A549 (cell line): ENCODE data around the gene HABP2. TPM values are rescaled to one million over a fixed set of nuclear protein-coding genes. Genes with fewer than 3 reads are reported as not detected.

Experiments used
- ATAC-seq, 2 experiments: fragments of 200-7000 bp in 1 of 2; fragments of >200 bp in 1 of 2; cut with Nextera tagmentation in 1 of 2; cut with Tn5 transposase in 1 of 2; 3 replicates each; pipeline versions ENCODE4 v1.8.0 to v1.9.1; 2018 to 2020; ENCODE audit warnings: mild to moderate bottlenecking in 1 of 2, moderate library complexity in 1 of 2
- CTCF ChIA-PET: fragments of 300-600 bp; sonication (Branson Sonifier 250); formaldehyde crosslinking; extraction: SDS; loops from one replicate; lab custom pipeline; 2021; ENCODE audit warnings: antibody characterized with exemption, inconsistent platforms; lab: Yijun Ruan, JAX
- POLR2A ChIA-PET: fragments of 350-600 bp; formaldehyde crosslinking; extraction: SDS; loops from one replicate; lab custom pipeline; 2021; ENCODE audit warnings: antibody characterized with exemption, inconsistent platforms; lab: Yijun Ruan, JAX
- DNase-seq, 2 experiments: peaks; one replicate each; pipeline versions ENCODE4 v3.0.0 to v3.0.0-alpha.2; 2011 to 2016; ENCODE audit warnings: low read depth in 1 of 2, low spot score in 1 of 2
- FAIRE-seq: peaks from 2 replicates; lab custom pipeline; 2011; peaks lifted over from hg19 to GRCh38; lab: Jason Lieb, UNC
- H3K27ac ChIP-seq, 2 experiments: fragments of >200 bp; sonication (Bioruptor Twin); formaldehyde crosslinking; 3 replicates each; pipeline ENCODE4 v1.5.1; 2016 to 2017
- H3K4me1 ChIP-seq: fragments of >200 bp; sonication (Bioruptor Twin); formaldehyde crosslinking; 3 replicates; pipeline ENCODE4 v1.6.1; 2016
- H3K4me2 ChIP-seq: fragments of >200 bp; sonication (Bioruptor Twin); formaldehyde crosslinking; 3 replicates; pipeline ENCODE4 v1.6.1; 2016
- H3K4me3 ChIP-seq: fragments of >200 bp; sonication (Bioruptor Twin); formaldehyde crosslinking; 3 replicates; pipeline ENCODE4 v1.5.1; 2016
- H3K9me3 ChIP-seq: fragments of >200 bp; sonication (Bioruptor Twin); formaldehyde crosslinking; 3 replicates; pipeline ENCODE4 v1.6.1; 2016
- ATOH8 ChIP-seq: fragments of 250-450 bp; sonication (Bioruptor Pico); IDR thresholded peaks from 2 replicates; pipeline ENCODE4 v1.5.0; 2020; ENCODE audit warnings: low read depth, mild to moderate bottlenecking, moderate library complexity
- BHLHE40 ChIP-seq: IDR thresholded peaks from 2 replicates; pipeline ENCODE4 v1.6.1; 2012; ENCODE audit warnings: low read depth, low read length, inconsistent platforms
- CEBPB ChIP-seq, 2 experiments: fragments of >200 bp in 1 of 2; sonication (Bioruptor Twin) in 1 of 2; formaldehyde crosslinking in 1 of 2; IDR thresholded peaks; 2 replicates each; pipeline ENCODE4 v1.6.1; 2012 to 2016
- ESRRA ChIP-seq: fragments of 150-350 bp; IDR thresholded peaks from 2 replicates; pipeline ENCODE4 v1.6.1; 2014; ENCODE audit warnings: mild to moderate bottlenecking, low read length, borderline replicate concordance
- FOSL2 ChIP-seq, 2 experiments: fragments of 450-650 bp in 1 of 2; fragments of >200 bp in 1 of 2; sonication (Bioruptor Twin) in 1 of 2; formaldehyde crosslinking; IDR thresholded peaks; 2 replicates each; pipeline versions ENCODE4 v1.5.0 to v1.6.1; 2016 to 2020; ENCODE audit warnings: mild to moderate bottlenecking in 1 of 2, moderate library complexity in 1 of 2
- HDAC2 ChIP-seq: fragments of 200-600 bp; sonication (generic); IDR thresholded peaks from 2 replicates; pipeline ENCODE4 v1.6.1; 2016
- HEYL ChIP-seq: fragments of 250-450 bp; sonication (Bioruptor Pico); IDR thresholded peaks from 2 replicates; pipeline ENCODE4 v1.8.0; 2021; ENCODE audit warnings: mild to moderate bottlenecking, moderate library complexity
- HOXA7 ChIP-seq: fragments of 250-450 bp; sonication (Bioruptor Pico); IDR thresholded peaks from 2 replicates; pipeline ENCODE4 v1.5.0; 2020; ENCODE audit warnings: mild to moderate bottlenecking, moderate library complexity
- JUN ChIP-seq, 2 experiments: fragments of >200 bp; sonication (Bioruptor Twin); formaldehyde crosslinking; IDR thresholded peaks; 2 replicates in 1 of 2; 3 replicates in 1 of 2; pipeline ENCODE4 v1.6.1; 2016 to 2017
- MAFK ChIP-seq: fragments of 450-650 bp; IDR thresholded peaks from 2 replicates; pipeline ENCODE4 v1.6.1; 2014; ENCODE audit not compliant: partially characterized antibody
- MAZ ChIP-seq: fragments of 150-350 bp; IDR thresholded peaks from 2 replicates; pipeline ENCODE4 v1.6.1; 2014; ENCODE audit warnings: antibody characterized with exemption, low read depth, low read length, borderline replicate concordance
- NFE2L2 ChIP-seq: fragments of 150-350 bp; conservative IDR thresholded peaks from 2 replicates; pipeline ENCODE4 v1.6.1; 2014; ENCODE audit warnings: low read length
- NR3C1 ChIP-seq: fragments of >200 bp; sonication (Bioruptor Twin); formaldehyde crosslinking; IDR thresholded peaks from 3 replicates; pipeline ENCODE4 v1.6.1; 2017
- PHF8 ChIP-seq: fragments of 200-600 bp; sonication (generic); IDR thresholded peaks from 2 replicates; pipeline ENCODE4 v1.6.1; 2016; ENCODE audit warnings: low read depth, mild to moderate bottlenecking, antibody characterized with exemption, moderate library complexity, borderline replicate concordance
- POLR2A ChIP-seq: IDR thresholded peaks from 2 replicates; pipeline ENCODE4 v1.6.1; 2012; ENCODE audit warnings: mild to moderate bottlenecking, low read length
- SREBF2 ChIP-seq: fragments of 450-650 bp; IDR thresholded peaks from 2 replicates; pipeline ENCODE4 v1.6.1; 2014; ENCODE audit warnings: mild to moderate bottlenecking, moderate library complexity
- TP53 ChIP-seq: fragments of 250-450 bp; sonication (Bioruptor Pico); IDR thresholded peaks from 2 replicates; pipeline ENCODE4 v1.5.0; 2021; ENCODE audit warnings: mild to moderate bottlenecking, moderate library complexity
- ZNF302 ChIP-seq: fragments of 250-450 bp; sonication (Bioruptor Pico); IDR thresholded peaks from 2 replicates; pipeline ENCODE4 v1.9.0; 2021; ENCODE audit warnings: inconsistent platforms, mild to moderate bottlenecking, moderate library complexity
- ZSCAN20 ChIP-seq: fragments of 250-450 bp; sonication (Bioruptor Pico); IDR thresholded peaks from 2 replicates; pipeline ENCODE4 v1.8.0; 2022; ENCODE audit warnings: mild to moderate bottlenecking, moderate library complexity
- WGBS: methylation state at CpG from one replicate; pipeline ENCODE4 v1.1.6; 2017; ENCODE audit errors: missing lambda C conversion rate; 5-methylcytosine and 5-hydroxymethylcytosine counted together
- polyA plus RNA-seq, 4 experiments: library from polyadenylated mRNA; depleted of rRNA in 3 of 4; stranded (reverse); fragments of >200 nt; fragmentation: RNase III in 1 of 4; extraction: RNeasy Plus Mini Kit Qiagen cat#74134 plus additional on column Dnase treatment in 1 of 4; gene quantifications; 2 replicates in 3 of 4; 3 replicates in 1 of 4; pipeline ENCODE4 v1.2.3, GENCODE V29; 2011 to 2017
- TF ChIP-seq, protein P1 (sequence below): fragments of 450-650 bp; IDR thresholded peaks from 2 replicates; pipeline ENCODE4 v1.6.1; 2014; ENCODE audit warnings: antibody characterized with exemption
- TF ChIP-seq, protein P2 (sequence below): IDR thresholded peaks from 2 replicates; pipeline ENCODE4 v1.6.1; 2012

HABP2 gene
- polyA plus RNA-seq, 2 of the 4 experiments (the other 2 are of a cell fraction): 0.17 to 0.97 TPM

- TF ChIP-seq CEBPB (IDR thresholded peaks at IDR 0.05) (no peak), BHLHE40 (no peak), SREBF2 (no peak), NFE2L2 (no peak), MAZ (no peak), ZNF302 (CRISPR knock-in tag) (no peak)
- TF ChIP-seq, all 56 proteins: peak for 0
These were observed 56.9 kb downstream of the HABP2 start (continued) for GRCh38 chr10:113609704-113610108.

GRCh38 chr10:113610631-113611601 is 58.1 kb downstream of the HABP2 start:
- CTCF ChIA-PET: no interaction called here
- no peaks in the 10 kb centered on the region for H3K9me3 ChIP-seq
- WGBS: 51% methylated on average over 26 of the region's 26 CpGs
- TF ChIP-seq ZSCAN20 (CRISPR knock-in tag) (no peak), PHF8 (no peak), JUN (IDR thresholded peaks at IDR 0.05) (no peak), ESRRA (no peak), CEBPB (IDR thresholded peaks at IDR 0.05) (no peak), HDAC2 (no peak), HOXA7 (no peak)
- TF ChIP-seq, protein P1, sequence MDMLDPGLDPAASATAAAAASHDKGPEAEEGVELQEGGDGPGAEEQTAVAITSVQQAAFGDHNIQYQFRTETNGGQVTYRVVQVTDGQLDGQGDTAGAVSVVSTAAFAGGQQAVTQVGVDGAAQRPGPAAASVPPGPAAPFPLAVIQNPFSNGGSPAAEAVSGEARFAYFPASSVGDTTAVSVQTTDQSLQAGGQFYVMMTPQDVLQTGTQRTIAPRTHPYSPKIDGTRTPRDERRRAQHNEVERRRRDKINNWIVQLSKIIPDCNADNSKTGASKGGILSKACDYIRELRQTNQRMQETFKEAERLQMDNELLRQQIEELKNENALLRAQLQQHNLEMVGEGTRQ: no peak
- TF ChIP-seq, protein P2, sequence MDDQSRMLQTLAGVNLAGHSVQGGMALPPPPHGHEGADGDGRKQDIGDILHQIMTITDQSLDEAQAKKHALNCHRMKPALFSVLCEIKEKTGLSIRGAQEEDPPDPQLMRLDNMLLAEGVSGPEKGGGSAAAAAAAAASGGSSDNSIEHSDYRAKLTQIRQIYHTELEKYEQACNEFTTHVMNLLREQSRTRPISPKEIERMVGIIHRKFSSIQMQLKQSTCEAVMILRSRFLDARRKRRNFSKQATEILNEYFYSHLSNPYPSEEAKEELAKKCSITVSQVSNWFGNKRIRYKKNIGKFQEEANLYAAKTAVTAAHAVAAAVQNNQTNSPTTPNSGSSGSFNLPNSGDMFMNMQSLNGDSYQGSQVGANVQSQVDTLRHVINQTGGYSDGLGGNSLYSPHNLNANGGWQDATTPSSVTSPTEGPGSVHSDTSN: no peak
- TF ChIP-seq, all 56 proteins: peak for 0
- no peak for FAIRE-seq
- POLR2A ChIA-PET: no interaction called here
- Histone ChIP-seq H3K4me3 (no peak overlapping the region), H3K4me1 (no peaks in the 10 kb centered on the region), H3K4me2 (no peak overlapping the region), H3K27ac (no peak overlapping the region)
- no peak for DNase-seq
- ATAC-seq: no peak; a peak in 2 of 6 replicates

- DNase-seq (no peak), FAIRE-seq (no peak), ATAC-seq (no peak)
- H3K4me1 ChIP-seq: no peaks in the 10 kb centered on the region
- no peak overlapping the region for H3K4me2 ChIP-seq
- no peak overlapping the region for H3K27ac ChIP-seq
- WGBS: 74% methylated on average over 3 of the region's 3 CpGs
- ChIA-PET POLR2A (no interaction called here), CTCF (no interaction called here)
- H3K9me3 ChIP-seq: no peaks in the 10 kb centered on the region
- TF ChIP-seq MAFK (no peak), POLR2A (no peak), MAZ (no peak), TP53 (CRISPR knock-in tag) (no peak), NFE2L2 (no peak), FOSL2 (IDR thresholded peaks at IDR 0.05) (no peak), FOSL2 (CRISPR knock-in tag; IDR thresholded peaks at IDR 0.05) (no peak)
- no peak overlapping the region for H3K4me3 ChIP-seq
These were observed 59.3 kb downstream of the HABP2 start for GRCh38 chr10:113612154-113612553.

GRCh38 chr10:113613427-113613826 is 60.6 kb downstream of the HABP2 start:
- TF ChIP-seq NR3C1 (no peak), NFE2L2 (no peak), HEYL (CRISPR knock-in tag) (no peak), ATOH8 (CRISPR knock-in tag) (no peak)
- WGBS: 16% methylated on average over 2 of the region's 2 CpGs
- H3K27ac ChIP-seq: no peak overlapping the region
- ChIA-PET POLR2A (no interaction called here), CTCF (interaction anchor here (0.6 to 1.0 kb wide), 3 partner anchors 8 to 24 kb away, joined by 3 read pairs; no protein-coding TSS in a partner anchor)
- DNase-seq (no peak), FAIRE-seq (no peak), ATAC-seq (no peak)
- no peak overlapping the region for H3K4me2 ChIP-seq
- no peaks in the 10 kb centered on the region for H3K4me1 ChIP-seq
- no peaks in the 10 kb centered on the region for H3K9me3 ChIP-seq
- no peak overlapping the region for H3K4me3 ChIP-seq
